Rectal smooth muscle tissue (tissue), 1 donor: ENCODE results near the gene ADORA1.

Experiments used
- H3K27ac ChIP-seq: one replicate; pipeline ENCODE4 v1.7.0; 2013; ENCODE audit warnings: low read depth, low read length, inconsistent platforms
- H3K27me3 ChIP-seq: one replicate; pipeline ENCODE4 v1.7.0; 2013; ENCODE audit warnings: low read length; ENCODE audit not compliant: control insufficient read depth, insufficient read depth
- H3K36me3 ChIP-seq: one replicate; pipeline ENCODE4 v1.7.0; 2013; ENCODE audit warnings: low read length; ENCODE audit not compliant: control insufficient read depth, insufficient read depth
- H3K4me1 ChIP-seq: one replicate; pipeline ENCODE4 v1.7.0; 2013; ENCODE audit warnings: low read length; ENCODE audit not compliant: control insufficient read depth, insufficient read depth
- H3K4me3 ChIP-seq: one replicate; pipeline ENCODE4 v1.7.0; 2013; ENCODE audit warnings: low read length
- H3K9ac ChIP-seq: one replicate; pipeline ENCODE4 v1.7.0; 2013; ENCODE audit warnings: low read length

Gene ADORA1

DNA sequence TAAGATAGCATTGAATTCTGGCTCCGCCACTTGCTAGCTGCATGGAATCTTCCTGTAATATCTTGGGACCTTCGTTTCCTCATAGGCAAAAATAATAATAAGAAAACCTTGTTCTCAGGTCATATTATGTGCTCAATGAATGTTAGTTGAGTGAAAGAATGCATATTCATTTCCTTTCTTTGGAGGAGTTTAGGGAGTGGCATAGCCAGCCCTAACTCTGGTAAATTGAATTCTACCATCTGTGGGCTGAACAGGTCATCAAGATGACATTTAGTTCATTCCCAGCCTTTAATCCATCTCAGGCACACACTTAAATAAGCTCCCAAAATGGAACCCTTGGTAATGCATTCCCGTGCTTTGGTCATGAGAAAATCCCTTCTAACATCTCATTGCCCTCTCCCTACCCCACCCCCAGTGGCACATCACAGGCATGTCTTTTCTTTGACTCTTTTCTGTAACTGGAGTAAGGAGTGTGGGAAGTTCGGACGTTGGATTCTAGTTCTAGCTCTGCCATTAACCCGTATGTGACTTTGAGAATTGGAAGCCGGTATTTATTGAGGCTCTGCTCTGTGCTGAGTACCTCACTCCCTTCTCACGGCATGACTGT, 28.5 kb upstream of the ADORA1 start:
- no peaks in the 10 kb centered on the region for H3K4me1 ChIP-seq
- no peak overlapping the region for H3K27ac ChIP-seq
- no peak overlapping the region for H3K9ac ChIP-seq
- no peaks in the 10 kb centered on the region for H3K27me3 ChIP-seq
- no peaks in the 10 kb centered on the region for H3K36me3 ChIP-seq
- H3K4me3 ChIP-seq = no peak overlapping the region

DNA sequence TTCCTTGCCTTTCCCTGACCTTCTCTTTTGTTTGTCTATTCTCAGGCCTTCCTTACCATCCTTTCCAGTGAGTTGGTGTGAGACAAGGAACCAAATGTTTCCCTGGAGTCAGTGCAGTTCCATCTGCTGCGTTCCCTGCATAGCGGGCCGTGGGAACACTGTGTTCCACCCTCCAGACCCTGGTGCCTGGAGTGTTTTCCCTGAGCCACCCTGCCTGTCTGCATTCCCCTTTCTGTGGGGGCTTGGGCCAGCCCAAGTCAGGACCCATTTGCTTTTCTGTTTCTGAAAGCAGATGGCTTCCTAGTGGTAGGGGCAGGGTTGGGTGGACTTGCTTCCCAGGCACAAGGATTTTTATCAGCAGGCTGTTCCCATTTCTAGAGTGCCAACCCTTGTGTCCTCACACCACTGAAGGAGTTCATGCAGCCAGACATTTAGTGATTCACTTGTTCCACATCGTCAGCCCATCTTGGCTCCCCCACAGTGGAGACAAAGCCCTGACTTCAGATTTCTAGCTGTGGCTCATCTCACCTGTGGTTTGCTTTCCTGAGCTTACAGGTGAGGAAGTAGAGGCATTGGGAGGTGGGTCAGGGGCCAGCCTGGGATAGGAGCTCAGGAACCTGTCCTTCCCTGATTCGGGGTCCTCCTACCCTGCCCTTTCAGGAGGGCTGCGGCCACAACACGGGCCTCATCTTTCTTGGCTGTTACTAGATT, 27.6 kb upstream of the ADORA1 start:
- no peak overlapping the region for H3K9ac ChIP-seq

GRCh38 chr1:203100516-203100869, 27.0 kb upstream of the ADORA1 start:
- no peak overlapping the region for H3K27ac ChIP-seq
- no peak overlapping the region for H3K9ac ChIP-seq
- no peaks in the 10 kb centered on the region for H3K36me3 ChIP-seq
- no peaks in the 10 kb centered on the region for H3K4me1 ChIP-seq
- H3K27me3 ChIP-seq = no peaks in the 10 kb centered on the region
- no peak overlapping the region for H3K4me3 ChIP-seq

More for the DNA sequence above, 27.6 kb upstream of the ADORA1 start:
- H3K27me3 ChIP-seq = no peaks in the 10 kb centered on the region
- H3K4me1 ChIP-seq = no peaks in the 10 kb centered on the region
- no peak overlapping the region for H3K4me3 ChIP-seq
- H3K36me3 ChIP-seq = no peaks in the 10 kb centered on the region
- H3K27ac ChIP-seq = no peak overlapping the region

- H3K27ac ChIP-seq = no peak overlapping the region
- H3K9ac ChIP-seq = no peak overlapping the region
- H3K4me3 ChIP-seq = no peak overlapping the region
- no peaks in the 10 kb centered on the region for H3K27me3 ChIP-seq
- H3K36me3 ChIP-seq = no peaks in the 10 kb centered on the region
- no peaks in the 10 kb centered on the region for H3K4me1 ChIP-seq
Measured at GRCh38 chr1:203101813-203102634, 25.5 kb upstream of the ADORA1 start.

DNA sequence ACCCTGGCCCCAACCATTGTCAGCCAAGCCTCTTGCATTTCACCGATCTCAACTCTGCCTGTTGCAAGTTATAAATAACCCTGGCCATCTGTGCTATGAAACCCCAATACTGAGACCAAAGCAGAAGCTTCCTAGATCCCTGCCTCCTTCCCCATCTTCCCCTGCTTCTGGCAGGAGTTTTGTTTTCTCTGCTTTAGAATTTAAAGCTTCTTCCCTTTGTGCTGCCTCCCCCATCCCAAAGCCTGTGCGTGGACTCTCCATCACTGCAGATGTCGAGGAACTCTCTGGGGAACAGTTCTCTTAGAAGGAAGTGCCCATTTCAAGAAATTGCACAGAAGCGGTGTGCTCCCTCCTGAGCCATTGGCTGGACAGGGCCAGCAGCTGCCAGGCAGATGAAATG, 24.3 kb upstream of the ADORA1 start:
- Histone ChIP-seq H3K4me1 (no peaks in the 10 kb centered on the region), H3K27me3 (no peaks in the 10 kb centered on the region), H3K4me3 (no peak overlapping the region), H3K36me3 (no peaks in the 10 kb centered on the region), H3K27ac (no peak overlapping the region), H3K9ac (no peak overlapping the region)

GRCh38 chr1:203103829-203104495, 23.6 kb upstream of the ADORA1 start:
- Histone ChIP-seq H3K9ac (no peak overlapping the region), H3K27ac (no peak overlapping the region), H3K27me3 (no peaks in the 10 kb centered on the region), H3K4me1 (no peaks in the 10 kb centered on the region), H3K4me3 (no peak overlapping the region), H3K36me3 (no peaks in the 10 kb centered on the region)

GRCh38 chr1:203104789-203105390, 22.6 kb upstream of the ADORA1 start:
- Histone ChIP-seq H3K36me3 (no peaks in the 10 kb centered on the region), H3K27me3 (no peaks in the 10 kb centered on the region), H3K4me1 (no peaks in the 10 kb centered on the region), H3K27ac (no peak overlapping the region), H3K9ac (no peak overlapping the region), H3K4me3 (no peak overlapping the region)

GRCh38 chr1:203112475-203112874, 15.1 kb upstream of the ADORA1 start:
- Histone ChIP-seq H3K9ac (no peak overlapping the region), H3K36me3 (no peaks in the 10 kb centered on the region), H3K4me1 (no peaks in the 10 kb centered on the region), H3K4me3 (no peak overlapping the region), H3K27me3 (no peaks in the 10 kb centered on the region), H3K27ac (no peak overlapping the region)

DNA sequence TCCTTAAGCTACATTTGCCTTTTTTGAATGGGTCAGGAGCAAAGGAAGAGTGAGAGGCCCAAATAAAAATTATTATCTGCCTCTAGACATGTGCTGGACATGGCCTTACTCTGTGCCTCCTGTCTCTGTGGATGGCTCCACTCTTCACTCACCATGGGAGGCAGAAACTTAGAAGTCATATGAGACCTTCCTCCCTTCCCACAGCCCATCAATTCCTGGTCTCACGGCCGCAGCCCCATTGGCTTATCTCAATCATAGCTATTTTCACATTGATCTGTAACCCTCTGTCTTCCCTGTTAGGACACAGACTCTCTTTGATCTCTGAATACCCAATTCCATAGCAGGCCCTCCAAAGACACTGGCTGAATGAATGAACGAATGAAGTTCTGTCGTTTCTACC, 14.2 kb upstream of the ADORA1 start:
- H3K4me3 ChIP-seq = no peak overlapping the region
- H3K36me3 ChIP-seq = no peaks in the 10 kb centered on the region
- peaks cover 2% of the 10 kb centered on the region for H3K4me1 ChIP-seq
- H3K27me3 ChIP-seq = peaks cover 3% of the 10 kb centered on the region
- no peak overlapping the region for H3K27ac ChIP-seq
- H3K9ac ChIP-seq = no peak overlapping the region

- H3K4me1 ChIP-seq = peaks cover 2% of the 10 kb centered on the region
- peaks cover 7% of the 10 kb centered on the region for H3K27me3 ChIP-seq
- H3K9ac ChIP-seq = no peak overlapping the region
- no peaks in the 10 kb centered on the region for H3K36me3 ChIP-seq
- H3K27ac ChIP-seq = no peak overlapping the region
- no peak overlapping the region for H3K4me3 ChIP-seq
Measured at GRCh38 chr1:203114202-203114601, 13.3 kb upstream of the ADORA1 start.

GRCh38 chr1:203116091-203116820, 11.3 kb upstream of the ADORA1 start:
- Histone ChIP-seq H3K4me3 (no peak overlapping the region), H3K36me3 (no peaks in the 10 kb centered on the region), H3K4me1 (peaks cover 2% of the 10 kb centered on the region), H3K27me3 (peaks cover 11% of the 10 kb centered on the region), H3K9ac (no peak overlapping the region), H3K27ac (no peak overlapping the region)
